ENCODE measurements around the gene CLIP1.
"Not testable (repeated sequence)": the region's sequence is repeated elsewhere in the genome, so short reads cannot be mapped to it uniquely, and the experiment has no call there.

Gene CLIP1

GRCh38 chr12:122265476-122265875 lies 157.0 kb downstream of the CLIP1 start:
- DNase-seq (ENCODE audit: extremely low read depth, low read depth) = no peak
- TF ChIP-seq CTCF (IDR thresholded peaks at IDR 0.05; ENCODE audit: low read depth, low read length) = no peak

GRCh38 chr12:122260735-122261134 lies 161.7 kb downstream of the CLIP1 start:
- DNase-seq (ENCODE audit: extremely low read depth, low read depth) = not testable (repeated sequence)

- not testable (repeated sequence) for DNase-seq (ENCODE audit: extremely low read depth, low read depth)
Measured at GRCh38 chr12:122258939-122259338, 163.5 kb downstream of the CLIP1 start.

GRCh38 chr12:122258462-122258861 lies 164.0 kb downstream of the CLIP1 start:
- not testable (repeated sequence) for DNase-seq (ENCODE audit: extremely low read depth, low read depth)

- TF ChIP-seq CTCF (IDR thresholded peaks at IDR 0.05; ENCODE audit: low read depth, low read length) = no peak
- DNase-seq (ENCODE audit: extremely low read depth, low read depth) = no peak
Measured at GRCh38 chr12:122250536-122250935, 171.9 kb downstream of the CLIP1 start.

GRCh38 chr12:122250047-122250446 lies 172.4 kb downstream of the CLIP1 start:
- TF ChIP-seq CTCF (IDR thresholded peaks at IDR 0.05; ENCODE audit: low read depth, low read length) = no peak

GRCh38 chr12:122245553-122245952 lies 176.9 kb downstream of the CLIP1 start:
- no peak for TF ChIP-seq CTCF (IDR thresholded peaks at IDR 0.05; ENCODE audit: low read depth, low read length)
- no peak for DNase-seq (ENCODE audit: extremely low read depth, low read depth)

More at GRCh38 chr12:122250047-122250446, 172.4 kb downstream of the CLIP1 start:
- no peak for DNase-seq (ENCODE audit: extremely low read depth, low read depth)

- no peak for DNase-seq (ENCODE audit: extremely low read depth, low read depth)
- TF ChIP-seq CTCF (IDR thresholded peaks at IDR 0.05; ENCODE audit: low read depth, low read length) = no peak
Measured at GRCh38 chr12:122244565-122245371, 177.7 kb downstream of the CLIP1 start.

- TF ChIP-seq CTCF (IDR thresholded peaks at IDR 0.05; ENCODE audit: low read depth, low read length) = no peak
- no peak for DNase-seq (ENCODE audit: extremely low read depth, low read depth)
Measured at GRCh38 chr12:122243965-122244364, 178.5 kb downstream of the CLIP1 start.
